SIG-M5 treated with dmso at 0.1 percent for 504 hours (cell line): ENCODE results near the gene PCDHB8.
"Not testable (repeated sequence)": the region's sequence is repeated elsewhere in the genome, so short reads cannot be mapped to it uniquely, and the experiment has no call there.

ENCODE experiments used
- DNase-seq: peaks from one replicate; lab custom pipeline; 2025; ENCODE audit not compliant: unreplicated experiment; lab: John Stamatoyannopoulos, UW

PCDHB8 gene

DNA sequence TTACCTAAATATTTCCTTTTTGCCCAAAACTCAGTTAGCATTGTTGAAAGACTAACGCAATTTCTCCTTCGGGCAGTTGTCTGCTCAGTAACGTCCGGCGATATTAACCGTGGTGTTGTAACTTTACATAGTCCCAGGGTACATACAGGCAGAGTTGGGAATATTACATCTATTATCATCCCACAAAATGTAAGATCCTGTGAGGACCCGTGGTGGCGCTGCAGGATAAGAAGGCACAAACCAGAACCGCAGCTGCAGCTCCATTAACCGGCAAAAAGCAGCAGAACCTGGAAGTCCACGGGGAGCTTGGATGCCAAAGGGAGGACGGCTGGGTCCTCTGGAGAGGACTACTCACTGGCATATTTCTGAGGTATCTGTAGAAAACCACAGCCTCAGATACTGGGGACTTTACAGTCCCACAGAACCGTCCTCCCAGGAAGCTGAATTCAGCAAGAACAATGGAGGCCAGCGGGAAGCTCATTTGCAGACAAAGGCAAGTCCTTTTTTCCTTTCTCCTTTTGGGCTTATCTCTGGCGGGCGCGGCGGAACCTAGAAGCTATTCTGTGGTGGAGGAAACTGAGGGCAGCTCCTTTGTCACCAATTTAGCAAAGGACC, at the start of gene PCDHB8:
Gene PCDHB8, plus strand, starts transcription at position 214 of the 615 bp plus-strand sequence. Its CDS starts 245 bp downstream, at position 459.
- DNase-seq: not testable (repeated sequence)

DNA sequence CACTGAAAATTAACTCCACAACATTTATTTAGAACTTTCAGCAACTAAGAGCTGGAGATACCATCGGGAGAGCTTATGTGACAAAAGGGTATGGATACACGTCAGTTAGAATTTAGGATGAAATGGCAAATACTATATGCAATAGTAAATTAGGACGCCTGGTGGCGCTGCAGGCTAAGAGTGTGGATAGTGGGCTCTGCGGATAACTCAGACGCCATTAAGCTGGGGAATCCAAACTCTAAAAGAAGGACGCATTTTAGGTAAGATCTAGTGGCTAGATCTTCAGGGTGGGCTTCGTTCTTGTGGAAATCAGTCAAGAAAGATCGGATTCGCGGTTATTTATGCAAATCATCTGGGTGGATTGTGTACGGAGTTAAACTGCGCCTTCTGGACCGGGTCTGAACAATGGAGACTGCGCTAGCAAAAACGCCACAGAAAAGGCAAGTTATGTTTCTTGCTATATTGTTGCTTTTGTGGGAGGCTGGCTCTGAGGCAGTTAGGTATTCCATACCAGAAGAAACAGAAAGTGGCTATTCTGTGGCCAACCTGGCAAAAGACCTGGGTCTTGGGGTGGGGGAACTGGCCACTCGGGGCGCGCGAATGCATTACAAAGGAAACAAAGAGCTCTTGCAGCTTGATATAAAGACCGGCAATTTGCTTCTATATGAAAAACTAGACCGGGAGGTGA, 42.4 kb upstream of the PCDHB8 start, which contains the start of gene PCDHB5:
Gene PCDHB5, plus strand, starts transcription at position 177 of the 688 bp plus-strand sequence. Its CDS starts 229 bp downstream, at position 406.
- no peak for DNase-seq

DNA sequence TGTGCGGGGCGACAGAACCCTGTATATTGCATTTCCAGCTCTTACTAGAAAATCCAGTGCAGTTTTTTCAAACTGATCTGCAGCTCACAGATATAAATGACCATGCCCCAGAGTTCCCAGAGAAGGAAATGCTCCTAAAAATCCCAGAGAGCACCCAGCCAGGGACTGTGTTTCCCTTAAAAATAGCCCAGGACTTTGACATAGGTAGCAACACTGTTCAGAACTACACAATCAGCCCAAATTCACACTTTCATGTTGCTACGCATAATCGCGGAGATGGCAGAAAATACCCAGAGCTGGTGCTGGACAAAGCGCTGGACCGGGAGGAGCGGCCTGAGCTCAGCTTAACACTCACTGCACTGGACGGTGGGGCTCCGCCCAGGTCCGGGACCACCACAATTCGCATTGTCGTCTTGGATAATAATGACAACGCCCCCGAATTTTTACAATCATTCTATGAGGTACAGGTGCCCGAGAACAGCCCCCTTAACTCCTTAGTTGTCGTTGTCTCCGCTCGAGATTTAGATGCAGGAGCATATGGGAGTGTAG, 41.8 kb upstream of the PCDHB8 start:
- no peak for DNase-seq

DNA sequence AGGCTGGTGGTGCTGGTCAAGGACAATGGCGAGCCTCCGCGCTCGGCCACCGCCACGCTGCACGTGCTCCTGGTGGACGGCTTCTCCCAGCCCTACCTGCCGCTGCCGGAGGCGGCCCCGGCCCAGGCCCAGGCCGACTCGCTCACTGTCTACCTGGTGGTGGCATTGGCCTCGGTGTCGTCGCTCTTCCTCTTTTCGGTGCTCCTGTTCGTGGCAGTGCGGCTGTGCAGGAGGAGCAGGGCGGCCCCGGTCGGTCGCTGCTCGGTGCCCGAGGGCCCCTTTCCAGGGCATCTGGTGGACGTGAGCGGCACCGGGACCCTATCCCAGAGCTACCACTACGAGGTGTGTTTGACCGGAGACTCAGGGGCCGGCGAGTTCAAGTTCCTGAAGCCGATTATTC, 40.2 kb upstream of the PCDHB8 start:
- not testable (repeated sequence) for DNase-seq

DNA sequence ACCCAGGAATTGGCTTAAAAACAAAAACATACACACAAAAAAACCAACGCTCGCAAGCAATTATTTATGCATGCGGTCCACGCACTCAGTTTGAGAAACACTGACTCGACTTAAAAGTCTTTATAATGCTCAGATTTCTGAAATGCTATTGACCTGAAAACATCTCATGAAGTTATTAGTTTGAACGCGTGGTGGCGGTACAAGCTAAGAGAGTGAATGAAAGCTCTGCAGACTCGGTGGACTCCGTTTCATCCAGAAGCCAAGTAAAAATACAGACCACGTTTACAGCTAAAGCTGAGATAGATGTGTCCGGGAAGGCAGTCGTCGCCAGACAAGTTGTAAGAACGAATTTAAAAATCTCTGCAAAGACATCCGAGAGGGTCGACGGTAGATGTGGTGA, 27.8 kb upstream of the PCDHB8 start, which contains the start of gene PCDHB6:
Gene PCDHB6, plus strand, starts transcription at position 246 of the 400 bp plus-strand sequence. CDS start 201 bp downstream, outside the sequence.
- no peak for DNase-seq

DNA sequence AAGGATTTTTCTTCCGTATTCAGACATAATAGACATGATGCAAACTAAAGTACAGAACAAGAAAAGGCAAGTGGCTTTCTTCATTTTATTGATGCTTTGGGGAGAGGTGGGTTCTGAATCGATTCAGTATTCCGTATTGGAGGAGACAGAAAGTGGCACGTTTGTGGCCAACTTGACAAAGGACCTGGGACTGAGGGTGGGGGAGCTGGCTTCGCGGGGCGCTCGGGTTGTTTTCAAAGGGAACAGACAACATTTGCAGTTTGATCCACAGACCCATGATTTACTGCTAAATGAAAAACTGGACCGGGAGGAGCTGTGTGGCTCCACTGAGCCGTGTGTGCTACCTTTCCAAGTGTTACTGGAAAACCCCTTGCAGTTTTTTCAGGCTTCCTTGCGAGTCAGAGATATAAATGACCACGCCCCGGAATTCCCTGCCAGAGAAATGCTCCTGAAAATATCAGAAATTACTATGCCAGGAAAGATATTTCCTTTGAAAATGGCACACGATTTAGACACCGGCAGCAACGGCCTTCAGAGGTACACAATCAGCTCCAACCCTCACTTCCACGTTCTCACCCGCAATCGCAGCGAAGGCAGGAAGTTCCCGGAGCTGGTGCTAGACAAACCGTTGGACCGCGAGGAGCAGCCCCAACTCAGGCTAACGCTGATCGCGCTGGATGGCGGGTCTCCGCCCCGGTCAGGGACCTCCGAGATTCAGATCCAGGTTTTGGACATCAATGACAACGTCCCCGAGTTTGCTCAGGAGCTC, 27.2 kb upstream of the PCDHB8 start:
- no peak for DNase-seq

DNA sequence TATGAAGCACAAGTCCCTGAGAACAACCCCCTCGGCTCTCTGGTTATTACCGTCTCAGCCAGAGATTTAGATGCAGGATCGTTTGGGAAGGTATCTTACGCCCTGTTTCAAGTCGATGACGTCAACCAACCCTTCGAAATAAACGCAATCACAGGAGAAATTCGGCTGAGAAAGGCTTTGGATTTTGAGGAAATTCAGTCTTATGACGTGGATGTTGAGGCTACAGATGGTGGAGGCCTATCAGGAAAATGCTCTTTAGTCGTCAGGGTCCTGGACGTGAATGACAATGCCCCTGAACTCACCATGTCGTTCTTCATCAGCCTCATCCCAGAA, 26.6 kb upstream of the PCDHB8 start:
- no peak for DNase-seq

DNA sequence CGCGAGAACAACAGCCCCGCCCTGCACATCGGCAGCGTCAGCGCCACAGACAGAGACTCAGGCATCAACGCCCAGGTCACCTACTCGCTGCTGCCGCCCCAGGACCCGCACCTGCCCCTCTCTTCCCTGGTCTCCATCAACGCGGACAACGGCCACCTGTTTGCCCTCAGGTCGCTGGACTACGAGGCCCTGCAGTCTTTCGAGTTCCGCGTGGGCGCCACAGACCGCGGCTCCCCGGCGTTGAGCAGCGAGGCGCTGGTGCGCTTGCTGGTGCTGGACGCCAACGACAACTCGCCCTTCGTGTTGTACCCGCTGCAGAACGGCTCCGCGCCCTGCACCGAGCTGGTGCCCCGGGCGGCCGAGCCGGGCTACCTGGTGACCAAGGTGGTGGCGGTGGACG, 26.0 kb upstream of the PCDHB8 start:
- DNase-seq: not testable (repeated sequence)

DNA sequence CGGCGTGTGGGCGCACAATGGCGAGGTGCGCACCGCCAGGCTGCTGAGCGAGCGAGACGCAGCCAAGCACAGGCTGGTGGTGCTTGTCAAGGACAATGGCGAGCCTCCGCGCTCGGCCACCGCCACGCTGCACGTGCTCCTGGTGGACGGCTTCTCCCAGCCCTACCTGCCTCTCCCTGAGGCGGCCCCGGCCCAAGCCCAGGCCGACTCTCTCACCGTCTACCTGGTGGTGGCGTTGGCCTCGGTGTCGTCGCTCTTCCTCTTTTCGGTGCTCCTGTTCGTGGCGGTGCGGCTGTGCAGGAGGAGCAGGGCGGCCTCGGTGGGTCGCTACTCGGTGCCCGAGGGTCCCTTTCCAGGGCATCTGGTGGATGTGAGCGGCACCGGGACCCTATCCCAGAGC, 25.5 kb upstream of the PCDHB8 start:
- not testable (repeated sequence) for DNase-seq

DNA sequence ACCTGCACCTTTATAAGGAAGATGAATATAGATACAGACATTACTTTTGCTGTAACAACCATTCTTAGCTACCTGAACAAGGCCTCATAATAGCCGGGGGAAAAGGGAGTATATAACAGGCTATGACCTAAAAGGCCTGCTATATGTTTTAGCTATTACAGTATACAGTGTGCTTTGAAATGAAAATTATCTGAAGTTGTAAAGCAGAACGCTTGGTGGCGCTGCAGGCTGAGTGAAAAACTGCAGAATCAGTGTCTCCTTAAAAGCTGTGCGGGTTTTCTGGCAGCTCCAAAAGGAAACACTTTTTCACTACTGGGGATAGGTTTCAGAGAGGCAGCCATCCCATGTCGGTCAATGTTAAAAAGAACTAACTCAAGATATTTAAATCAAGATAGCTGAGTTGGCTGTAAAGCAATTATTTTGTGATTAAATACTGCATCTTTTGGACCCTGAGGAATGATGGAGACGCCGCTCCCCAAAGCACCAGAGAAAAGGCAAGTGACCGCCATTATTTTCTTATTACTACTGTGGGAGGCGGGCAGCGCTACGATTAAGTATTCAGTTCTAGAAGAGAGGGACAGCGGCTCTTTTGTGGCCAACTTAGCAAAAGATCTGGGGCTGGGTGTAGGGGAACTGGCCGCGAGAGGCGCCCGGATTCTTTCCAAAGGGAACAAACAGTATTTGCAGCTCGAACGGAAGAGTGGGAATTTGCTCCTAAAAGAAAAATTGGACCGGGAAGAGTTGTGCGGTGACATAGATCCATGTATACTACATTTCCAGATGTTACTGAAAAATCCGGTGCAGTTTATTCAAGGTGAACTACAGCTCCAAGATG, 21.8 kb upstream of the PCDHB8 start:
- DNase-seq: no peak

DNA sequence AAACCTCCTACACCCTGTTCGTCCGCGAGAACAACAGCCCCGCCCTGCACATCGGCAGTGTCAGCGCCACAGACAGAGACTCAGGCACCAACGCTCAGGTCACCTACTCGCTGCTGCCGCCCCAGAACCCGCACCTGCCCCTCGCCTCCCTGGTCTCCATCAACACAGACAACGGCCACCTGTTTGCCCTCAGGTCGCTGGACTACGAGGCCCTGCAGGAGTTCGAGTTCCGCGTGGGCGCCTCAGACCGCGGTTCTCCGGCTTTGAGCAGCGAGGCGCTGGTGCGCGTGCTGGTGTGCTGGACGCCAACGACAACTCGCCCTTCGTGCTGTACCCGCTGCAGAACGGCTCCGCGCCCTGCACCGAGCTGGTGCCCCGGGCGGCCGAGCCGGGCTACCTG, 20.2 kb upstream of the PCDHB8 start:
- not testable (repeated sequence) for DNase-seq

DNA sequence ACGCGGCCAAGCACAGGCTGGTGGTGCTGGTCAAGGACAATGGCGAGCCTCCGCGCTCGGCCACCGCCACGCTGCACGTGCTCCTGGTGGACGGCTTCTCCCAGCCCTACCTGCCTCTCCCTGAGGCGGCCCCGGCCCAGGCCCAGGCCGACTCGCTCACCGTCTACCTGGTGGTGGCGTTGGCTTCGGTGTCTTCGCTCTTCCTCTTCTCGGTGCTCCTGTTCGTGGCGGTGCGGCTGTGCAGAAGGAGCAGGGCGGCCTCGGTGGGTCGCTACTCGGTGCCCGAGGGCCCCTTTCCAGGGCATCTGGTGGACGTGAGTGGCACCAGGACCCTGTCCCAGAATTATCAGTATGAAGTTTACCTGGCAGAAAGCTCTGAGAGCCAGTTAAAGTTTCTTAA, 19.7 kb upstream of the PCDHB8 start:
- DNase-seq: not testable (repeated sequence)

DNA sequence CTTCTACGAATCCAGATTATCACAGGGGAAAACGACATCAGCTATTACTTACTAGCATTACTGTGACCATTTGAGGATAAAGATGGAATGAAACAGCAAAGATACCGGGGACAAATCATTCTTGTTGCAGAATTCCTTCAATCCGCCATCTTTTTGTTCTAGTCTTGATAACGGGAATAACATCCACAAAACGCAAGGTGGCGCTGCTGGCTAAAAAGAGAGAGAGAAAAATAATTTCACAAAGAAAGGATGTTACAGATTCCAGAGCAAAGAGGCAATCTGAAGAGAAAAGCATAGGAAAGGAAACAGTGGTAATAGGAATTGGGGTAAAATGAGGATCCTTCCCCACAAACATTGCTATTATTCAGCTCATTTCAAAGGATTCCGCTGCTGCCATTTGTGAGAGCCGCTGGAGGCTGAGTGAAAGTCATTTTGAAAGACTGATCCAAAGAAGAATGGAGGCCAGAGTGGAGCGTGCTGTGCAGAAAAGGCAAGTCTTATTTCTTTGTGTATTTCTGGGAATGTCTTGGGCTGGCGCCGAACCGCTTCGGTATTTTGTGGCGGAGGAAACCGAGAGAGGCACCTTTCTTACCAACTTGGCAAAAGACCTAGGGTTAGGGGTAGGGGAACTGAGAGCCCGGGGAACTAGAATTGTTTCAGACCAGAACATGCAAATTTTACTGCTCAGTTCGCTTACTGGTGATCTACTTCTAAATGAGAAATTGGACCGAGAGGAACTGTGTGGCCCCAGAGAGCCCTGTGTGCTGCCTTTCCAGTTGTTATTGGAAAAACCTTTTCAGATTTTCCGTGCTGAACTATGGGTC, 5.0 kb upstream of the PCDHB8 start, which contains the start of gene PCDHB7:
Gene PCDHB7, plus strand, starts transcription at position 264 of the 824 bp plus-strand sequence. Its CDS starts 192 bp downstream, at position 456.
- DNase-seq: no peak

DNA sequence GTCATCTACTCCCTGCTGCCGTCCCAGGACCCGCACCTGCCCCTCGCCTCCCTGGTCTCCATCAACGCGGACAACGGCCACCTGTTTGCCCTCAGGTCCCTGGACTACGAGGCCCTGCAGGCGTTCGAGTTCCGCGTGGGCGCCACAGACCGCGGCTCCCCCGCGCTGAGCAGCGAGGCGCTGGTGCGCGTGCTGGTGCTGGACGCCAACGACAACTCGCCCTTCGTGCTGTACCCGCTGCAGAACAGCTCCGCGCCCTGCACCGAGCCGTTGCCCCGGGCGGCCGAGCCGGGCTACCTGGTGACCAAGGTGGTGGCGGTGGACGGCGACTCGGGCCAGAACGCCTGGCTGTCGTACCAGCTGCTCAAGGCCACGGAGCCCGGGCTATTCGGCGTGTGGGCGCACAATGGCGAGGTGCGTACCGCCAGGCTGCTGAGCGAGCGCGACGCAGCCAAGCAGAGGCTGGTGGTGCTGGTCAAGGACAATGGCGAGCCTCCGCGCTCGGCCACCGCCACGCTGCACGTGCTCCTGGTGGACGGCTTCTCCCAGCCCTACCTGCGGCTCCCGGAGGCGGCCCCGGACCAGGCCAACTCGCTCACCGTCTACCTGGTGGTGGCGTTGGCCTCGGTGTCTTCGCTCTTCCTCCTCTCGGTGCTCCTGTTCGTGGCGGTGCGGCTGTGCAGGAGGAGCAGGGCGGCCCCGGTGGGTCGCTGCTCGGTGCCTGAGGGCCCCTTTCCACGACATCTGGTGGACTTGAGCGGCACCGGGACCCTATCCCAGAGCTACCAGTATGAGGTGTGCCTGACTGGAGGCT, 3.1 kb upstream of the PCDHB8 start:
- not testable (repeated sequence) for DNase-seq

DNA sequence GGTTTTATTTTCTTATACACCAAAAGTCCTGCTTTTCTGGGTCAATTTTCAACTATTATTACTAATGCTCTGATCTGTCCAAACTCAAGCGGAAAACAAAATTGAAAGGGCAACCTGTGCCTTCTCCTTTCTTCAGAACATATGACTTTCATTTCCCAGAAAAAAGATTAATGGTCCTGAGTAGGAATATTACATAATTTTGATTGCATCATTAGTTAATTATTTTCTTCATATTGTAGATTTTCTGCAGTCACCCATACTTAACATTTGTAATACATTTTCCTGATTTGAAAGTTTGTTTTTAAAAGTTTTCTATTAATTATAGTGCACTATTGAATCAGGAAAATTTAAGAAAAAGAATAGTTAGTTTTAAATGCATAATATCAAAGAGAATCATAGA, 1.7 kb upstream of the PCDHB8 start:
- no peak for DNase-seq

DNA sequence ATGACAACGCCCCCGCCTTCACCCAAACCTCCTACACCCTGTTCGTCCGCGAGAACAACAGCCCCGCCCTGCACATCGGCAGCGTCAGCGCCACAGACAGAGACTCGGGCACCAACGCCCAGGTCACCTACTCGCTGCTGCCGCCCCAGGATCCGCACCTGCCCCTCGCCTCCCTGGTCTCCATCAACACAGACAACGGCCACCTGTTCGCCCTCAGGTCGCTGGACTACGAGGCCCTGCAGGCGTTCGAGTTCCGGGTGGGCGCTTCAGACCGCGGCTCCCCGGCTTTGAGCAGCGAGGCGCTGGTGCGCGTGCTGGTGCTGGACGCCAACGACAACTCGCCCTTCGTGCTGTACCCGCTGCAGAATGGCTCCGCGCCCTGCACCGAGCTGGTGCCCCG, 1.8 kb downstream of the PCDHB8 start:
- DNase-seq: not testable (repeated sequence)

DNA sequence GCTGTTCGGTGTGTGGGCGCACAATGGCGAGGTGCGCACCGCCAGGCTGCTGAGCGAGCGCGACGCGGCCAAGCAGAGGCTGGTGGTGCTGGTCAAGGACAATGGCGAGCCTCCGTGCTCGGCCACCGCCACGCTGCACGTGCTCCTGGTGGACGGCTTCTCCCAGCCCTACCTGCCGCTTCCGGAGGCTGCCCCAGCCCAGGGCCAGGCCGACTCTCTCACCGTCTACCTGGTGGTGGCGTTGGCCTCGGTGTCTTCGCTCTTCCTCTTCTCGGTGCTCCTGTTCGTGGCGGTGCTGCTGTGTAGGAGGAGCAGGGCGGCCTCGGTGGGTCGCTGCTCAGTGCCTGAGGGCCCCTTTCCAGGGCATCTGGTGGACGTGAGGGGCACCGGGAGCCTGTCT, 2.3 kb downstream of the PCDHB8 start:
- not testable (repeated sequence) for DNase-seq

DNA sequence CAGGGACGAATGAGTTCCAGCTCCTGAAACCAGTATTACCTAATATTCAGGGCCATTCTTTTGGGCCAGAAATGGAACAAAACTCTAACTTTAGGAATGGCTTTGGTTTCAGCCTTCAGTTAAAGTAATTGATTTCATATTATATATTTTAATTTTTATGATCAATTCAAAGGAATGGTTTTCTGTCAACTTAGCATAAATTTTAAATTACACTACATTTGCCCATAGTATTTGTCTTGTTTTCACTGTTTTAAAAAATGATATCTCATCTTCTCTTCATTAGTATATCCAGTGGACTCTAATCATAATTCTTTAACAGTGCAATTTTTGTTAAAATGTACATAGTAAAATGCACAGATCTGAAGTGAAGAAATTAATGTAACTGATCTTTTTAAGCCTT, 2.7 kb downstream of the PCDHB8 start:
- no peak for DNase-seq

DNA sequence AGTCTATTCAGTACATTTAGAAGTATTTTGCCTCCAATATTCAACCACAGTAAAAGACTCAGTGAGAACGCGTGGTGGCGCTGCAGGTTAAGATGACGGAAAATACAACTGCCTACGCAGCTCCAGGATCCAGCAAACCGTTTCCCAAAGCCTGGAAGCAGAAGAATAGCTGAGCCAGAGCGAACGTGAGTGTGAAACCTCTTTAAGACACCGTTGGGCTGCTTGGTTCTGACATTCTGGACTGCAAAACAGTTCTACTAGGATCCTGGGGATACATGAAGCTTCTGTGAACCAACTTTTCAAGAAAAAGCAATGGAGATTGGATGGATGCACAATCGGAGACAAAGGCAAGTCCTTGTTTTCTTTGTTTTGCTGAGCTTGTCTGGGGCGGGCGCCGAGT, 4.7 kb downstream of the PCDHB8 start, which contains the start of gene PCDHB16:
Gene PCDHB16, plus strand, starts transcription at position 140 of the 400 bp plus-strand sequence. Its CDS starts 173 bp downstream, at position 313.
- peak; percentile 18 for DNase-seq
